IMR-90 (cell line): Measurements from ENCODE around the gene TAF4. TPM values are rescaled to one million over a fixed set of nuclear protein-coding genes. Genes with fewer than 3 reads are reported as not detected.

Experiments used
- ATAC-seq: fragments of 200-7000 bp; cut with Tn5 transposase; 2 replicates; pipeline ENCODE4 v1.9.1; 2020; ENCODE audit warnings: low read depth, mild to moderate bottlenecking, moderate library complexity
- BruUV-seq: library from RNA; stranded (reverse); fragments of 400-500 nt; replicated peaks from 2 replicates; lab custom pipeline; 2021; lab: Mats Ljungman, UMichigan
- CTCF ChIA-PET: fragments of 300-600 bp; formaldehyde crosslinking; extraction: SDS; loops from one replicate; lab custom pipeline; 2021; ENCODE audit warnings: antibody characterized with exemption; lab: Yijun Ruan, JAX
- POLR2A ChIA-PET: fragments of 300-600 bp; sonication (Branson Sonifier 250); formaldehyde crosslinking; loops from one replicate; lab custom pipeline; 2022; ENCODE audit warnings: antibody characterized with exemption; ENCODE audit not compliant: unreplicated experiment; lab: Charles Lee
- DNase-seq: peaks from one replicate; pipeline ENCODE4 v3.0.0; 2013
- H2AFZ ChIP-seq: replicated peaks from 2 replicates; pipeline ENCODE3; 2013; ENCODE audit warnings: low read length, mild to moderate bottlenecking; ENCODE audit not compliant: poor library complexity
- H2AK5ac ChIP-seq: 2 replicates; pipeline ENCODE4 v1.6.1; 2013; ENCODE audit warnings: low read depth, low read length, inconsistent platforms
- H2AK9ac ChIP-seq: replicated peaks from 2 replicates; pipeline ENCODE3; 2013; ENCODE audit warnings: mild to moderate bottlenecking, low read depth, low read length, moderate library complexity; ENCODE audit not compliant: poor library complexity
- H2BK120ac ChIP-seq: 2 replicates; pipeline ENCODE4 v1.6.1; 2013; ENCODE audit warnings: low read depth, low read length, inconsistent platforms
- H2BK15ac ChIP-seq: 3 replicates; pipeline ENCODE4 v1.6.1; 2013; ENCODE audit warnings: low read depth, low read length, inconsistent platforms
- H2BK20ac ChIP-seq: 2 replicates; pipeline ENCODE4 v1.6.1; 2013; ENCODE audit warnings: low read depth, mild to moderate bottlenecking, inconsistent platforms, low read length, moderate library complexity
- H2BK5ac ChIP-seq: 2 replicates; pipeline ENCODE4 v1.6.1; 2013; ENCODE audit warnings: mild to moderate bottlenecking, low read depth, low read length, inconsistent platforms; ENCODE audit not compliant: poor library complexity, severe bottlenecking
- H3K14ac ChIP-seq: replicated peaks from 2 replicates; pipeline ENCODE4 v1.6.1; 2013; ENCODE audit warnings: low read depth, low read length, inconsistent platforms
- H3K18ac ChIP-seq: 2 replicates; pipeline ENCODE4 v1.6.1; 2013; ENCODE audit warnings: low read depth, low read length, control low read depth
- H3K23ac ChIP-seq: 2 replicates; pipeline ENCODE4 v1.6.1; 2013; ENCODE audit warnings: low read depth, low read length, inconsistent platforms
- H3K27ac ChIP-seq: 2 replicates; pipeline ENCODE4 v1.5.1; 2013; ENCODE audit warnings: mild to moderate bottlenecking, control low read depth, low read length; ENCODE audit not compliant: insufficient read depth
- H3K27me3 ChIP-seq: 2 replicates; pipeline ENCODE4 v1.6.1; 2013; ENCODE audit warnings: low read length; ENCODE audit not compliant: control insufficient read depth, insufficient read depth
- H3K36me3 ChIP-seq: 2 replicates; pipeline ENCODE4 v1.6.1; 2013; ENCODE audit warnings: low read length, mixed read lengths; ENCODE audit not compliant: control insufficient read depth, insufficient read depth
- H3K4ac ChIP-seq: 2 replicates; pipeline ENCODE4 v1.6.1; 2013; ENCODE audit warnings: low read depth, low read length, inconsistent platforms
- H3K4me1 ChIP-seq: 2 replicates; pipeline ENCODE4 v1.6.1; 2013; ENCODE audit warnings: low read length, mixed read lengths; ENCODE audit not compliant: control insufficient read depth, insufficient read depth
- H3K4me2 ChIP-seq: 2 replicates; pipeline ENCODE4 v1.6.1; 2013; ENCODE audit warnings: low read depth, mild to moderate bottlenecking, control low read depth, low read length, moderate library complexity
- H3K4me3 ChIP-seq: 2 replicates; pipeline ENCODE4 v1.5.1; 2013; ENCODE audit warnings: low read depth, mild to moderate bottlenecking, control low read depth, low read length, moderate library complexity; ENCODE audit not compliant: insufficient read depth
- H3K56ac ChIP-seq: 2 replicates; pipeline ENCODE4 v1.6.1; 2013; ENCODE audit warnings: low read length, inconsistent platforms; ENCODE audit not compliant: insufficient read depth; ENCODE audit errors: extremely low read depth
- H3K79me1 ChIP-seq, 2 experiments: 2 replicates each; pipeline ENCODE4 v1.6.1; 2013; ENCODE audit warnings: low read length in 2 of 2, inconsistent platforms in 1 of 2, low read depth in 1 of 2
- H3K9ac ChIP-seq: 2 replicates; pipeline ENCODE4 v1.6.1; 2013; ENCODE audit warnings: low read depth, low read length, control low read depth
- H3K9me1 ChIP-seq: 2 replicates; pipeline ENCODE4 v1.6.1; 2013; ENCODE audit warnings: low read length, inconsistent platforms; ENCODE audit not compliant: insufficient read depth
- H3K9me3 ChIP-seq: 2 replicates; pipeline ENCODE4 v1.6.1; 2013; ENCODE audit warnings: low read length; ENCODE audit not compliant: control insufficient read depth, insufficient read depth
- H4K20me1 ChIP-seq: 2 replicates; pipeline ENCODE4 v1.6.1; 2013; ENCODE audit warnings: low read length, inconsistent platforms; ENCODE audit not compliant: insufficient read depth
- H4K5ac ChIP-seq: 2 replicates; pipeline ENCODE4 v1.6.1; 2013; ENCODE audit warnings: mild to moderate bottlenecking, low read depth, low read length, control low read depth
- H4K8ac ChIP-seq, 2 experiments: 2 replicates each; pipeline ENCODE4 v1.6.1; 2013; ENCODE audit warnings: low read depth in 2 of 2, low read length in 2 of 2, control low read depth in 1 of 2, inconsistent platforms in 1 of 2
- H4K91ac ChIP-seq: 2 replicates; pipeline ENCODE4 v1.6.1; 2013; ENCODE audit warnings: low read depth, low read length, inconsistent platforms; ENCODE audit not compliant: insufficient read depth
- CEBPB ChIP-seq: IDR thresholded peaks from 2 replicates; pipeline ENCODE4 v1.6.1; 2012; ENCODE audit warnings: low read depth, low read length, improper control_type of control experiment
- CHD1 ChIP-seq: IDR thresholded peaks from 2 replicates; pipeline ENCODE4 v1.6.1; 2012; ENCODE audit warnings: low read depth, low read length, improper control_type of control experiment
- FOS ChIP-seq: fragments of 150-350 bp; IDR thresholded peaks from 2 replicates; pipeline ENCODE4 v1.6.1; 2016; ENCODE audit warnings: low read depth, low read length
- MAFK ChIP-seq: IDR thresholded peaks from 2 replicates; pipeline ENCODE4 v1.6.1; 2012; ENCODE audit warnings: low read depth, low read length, improper control_type of control experiment
- MAZ ChIP-seq: IDR thresholded peaks from 2 replicates; pipeline ENCODE4 v1.6.1; 2012; ENCODE audit warnings: low read depth, mild to moderate bottlenecking, low read length, improper control_type of control experiment, moderate library complexity, borderline replicate concordance
- MXI1 ChIP-seq: IDR thresholded peaks from 2 replicates; pipeline ENCODE4 v1.6.1; 2012; ENCODE audit warnings: low read depth, mild to moderate bottlenecking, low read length, moderate library complexity, borderline replicate concordance
- NFE2L2 ChIP-seq: fragments of 150-350 bp; IDR thresholded peaks from 2 replicates; pipeline ENCODE4 v1.6.1; 2016; ENCODE audit warnings: low read depth, mild to moderate bottlenecking, low read length
- RCOR1 ChIP-seq: IDR thresholded peaks from 2 replicates; pipeline ENCODE4 v1.6.1; 2012; ENCODE audit warnings: mild to moderate bottlenecking, low read length, improper control_type of control experiment; ENCODE audit not compliant: insufficient replicate concordance
- SMC3 ChIP-seq: fragments of 150-350 bp; IDR thresholded peaks from 2 replicates; pipeline ENCODE4 v1.6.1; 2016; ENCODE audit warnings: low read depth, mild to moderate bottlenecking, antibody characterized with exemption, low read length, moderate library complexity
- WGBS, 2 experiments: methylation state at CpG; one replicate each; pipeline versions ENCODE4 v1.1.5 to v1.1.7; 2013; ENCODE audit warnings: missing lambda C conversion rate in 2 of 2; ENCODE audit not compliant: insufficient read length in 1 of 2; ENCODE audit errors: extremely low coverage in 2 of 2; 5-methylcytosine and 5-hydroxymethylcytosine counted together
- dilution Hi-C: fragments of 300-500 bp; cut with HindIII; formaldehyde crosslinking; loops from one replicate; pipeline ENCODE4 v1.14.3; 2018; ENCODE audit warnings: low sequenced_read_pairs; ENCODE audit not compliant: unreplicated experiment
- in situ Hi-C: fragments of 300-500 bp; cut with MboI; formaldehyde crosslinking; loops from 3 replicates; pipeline ENCODE4 v1.14.3; 2019; ENCODE audit warnings: low sequenced_read_pairs, inconsistent platforms, mixed read lengths
- intact Hi-C: fragments of 100-400 bp; cut with micrococcal nuclease; formaldehyde crosslinking; loops from 2 replicates; pipeline ENCODE4 v1.10.0; 2022
- polyA plus RNA-seq, 3 experiments: library from polyadenylated mRNA; depleted of rRNA; stranded (reverse); fragments of >200 nt; gene quantifications; 2 replicates each; pipeline ENCODE4 v1.2.3, GENCODE V29; 2012; ENCODE audit warnings: low replicate concordance in 1 of 3
- total RNA-seq: library from RNA; depleted of rRNA; stranded (reverse); fragments of >200 nt; gene quantifications from 2 replicates; pipeline ENCODE4 v1.2.3, GENCODE V29; 2012
- TF ChIP-seq, protein P1 (sequence below): fragments of 150-350 bp; IDR thresholded peaks from 2 replicates; pipeline ENCODE4 v1.6.1; 2016; ENCODE audit warnings: low read depth, mild to moderate bottlenecking, low read length, moderate library complexity, borderline replicate concordance
- TF ChIP-seq, protein P2 (sequence below): fragments of 150-350 bp; IDR thresholded peaks from 2 replicates; pipeline ENCODE4 v1.6.1; 2017; ENCODE audit warnings: mild to moderate bottlenecking, antibody characterized with exemption, low read length, low read depth

The TAF4 gene
- total and polyA plus RNA-seq, 2 of the 4 experiments (the other 2 are of a cell fraction), result 1.4 to 5.1 TPM

- no peak overlapping the region for H3K4ac ChIP-seq
- H3K4me3 ChIP-seq, result no peak overlapping the region
- H3K23ac ChIP-seq, result no peak overlapping the region
- no peak overlapping the region; a peak in 1 of 4 replicates for H4K8ac ChIP-seq
- H3K36me3 ChIP-seq, result no peaks in the 10 kb centered on the region
- H2AK9ac ChIP-seq, result no peak overlapping the region
- no peak overlapping the region for H4K5ac ChIP-seq
- dilution Hi-C loops (no loop called here), intact Hi-C loops (no loop called here), in situ Hi-C loops (no loop called here)
- no peaks in the 10 kb centered on the region for H3K9me3 ChIP-seq
- H3K56ac ChIP-seq, result no peak overlapping the region
- no peak for TF ChIP-seq MAZ
- TF ChIP-seq SMC3, result no peak
- TF ChIP-seq, protein P1, sequence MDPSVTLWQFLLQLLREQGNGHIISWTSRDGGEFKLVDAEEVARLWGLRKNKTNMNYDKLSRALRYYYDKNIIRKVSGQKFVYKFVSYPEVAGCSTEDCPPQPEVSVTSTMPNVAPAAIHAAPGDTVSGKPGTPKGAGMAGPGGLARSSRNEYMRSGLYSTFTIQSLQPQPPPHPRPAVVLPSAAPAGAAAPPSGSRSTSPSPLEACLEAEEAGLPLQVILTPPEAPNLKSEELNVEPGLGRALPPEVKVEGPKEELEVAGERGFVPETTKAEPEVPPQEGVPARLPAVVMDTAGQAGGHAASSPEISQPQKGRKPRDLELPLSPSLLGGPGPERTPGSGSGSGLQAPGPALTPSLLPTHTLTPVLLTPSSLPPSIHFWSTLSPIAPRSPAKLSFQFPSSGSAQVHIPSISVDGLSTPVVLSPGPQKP, result no peak
- TF ChIP-seq MXI1, result no peak
- no peak for TF ChIP-seq CEBPB
- TF ChIP-seq, protein P2, sequence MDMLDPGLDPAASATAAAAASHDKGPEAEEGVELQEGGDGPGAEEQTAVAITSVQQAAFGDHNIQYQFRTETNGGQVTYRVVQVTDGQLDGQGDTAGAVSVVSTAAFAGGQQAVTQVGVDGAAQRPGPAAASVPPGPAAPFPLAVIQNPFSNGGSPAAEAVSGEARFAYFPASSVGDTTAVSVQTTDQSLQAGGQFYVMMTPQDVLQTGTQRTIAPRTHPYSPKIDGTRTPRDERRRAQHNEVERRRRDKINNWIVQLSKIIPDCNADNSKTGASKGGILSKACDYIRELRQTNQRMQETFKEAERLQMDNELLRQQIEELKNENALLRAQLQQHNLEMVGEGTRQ, result no peak
- TF ChIP-seq NFE2L2, result no peak
- no peak for TF ChIP-seq RCOR1
- no peak for TF ChIP-seq MAFK
- TF ChIP-seq FOS, result no peak
- TF ChIP-seq CHD1, result no peak
- peaks cover 75% of the 10 kb centered on the region for H4K20me1 ChIP-seq
- peak overlapping the region; percentile 39; the same call in 1 of the 2 replicates for H3K27ac ChIP-seq
- ATAC-seq, result peak; percentile 47
- peaks cover 44 to 86% of the 10 kb centered on the region in 2 experiments for H3K79me1 ChIP-seq
- no peak overlapping the region for H2BK120ac ChIP-seq
- BruUV-seq, result no TSS peak
- peak overlapping the region; percentile 14; the same call in 1 of the 2 replicates for H3K4me2 ChIP-seq
- peak overlapping the region; percentile 54; the same call in 1 of the 2 replicates for H2AK5ac ChIP-seq
- H3K27me3 ChIP-seq, result no peaks in the 10 kb centered on the region
- ChIA-PET CTCF (no interaction called here), POLR2A (no interaction called here)
- H3K9ac ChIP-seq, result peak overlapping the region; percentile 31; the same call in 1 of the 2 replicates
- no peak overlapping the region for H3K18ac ChIP-seq
- no peak overlapping the region for H2BK5ac ChIP-seq
- no peak for DNase-seq
- H2BK15ac ChIP-seq, result no peak overlapping the region
- H3K14ac ChIP-seq, result no peak overlapping the region
- H3K4me1 ChIP-seq, result peaks cover 10% of the 10 kb centered on the region; the same call in 1 of the 2 replicates
- H2BK20ac ChIP-seq, result no peak overlapping the region
- 100% methylated on average over 1 of the region's 6 CpGs; no CpG with 5 or more reads in 1 of the 2 experiments for WGBS, 2 experiments
- peaks cover 20% of the 10 kb centered on the region for H3K9me1 ChIP-seq
- no peak overlapping the region for H2AFZ ChIP-seq
- no peak overlapping the region for H4K91ac ChIP-seq
These were observed 21.1 kb downstream of the TAF4 start for GRCh38 chr20:62044631-62045030.
